Measurements from ENCODE around the gene GXYLT2.

DNA sequence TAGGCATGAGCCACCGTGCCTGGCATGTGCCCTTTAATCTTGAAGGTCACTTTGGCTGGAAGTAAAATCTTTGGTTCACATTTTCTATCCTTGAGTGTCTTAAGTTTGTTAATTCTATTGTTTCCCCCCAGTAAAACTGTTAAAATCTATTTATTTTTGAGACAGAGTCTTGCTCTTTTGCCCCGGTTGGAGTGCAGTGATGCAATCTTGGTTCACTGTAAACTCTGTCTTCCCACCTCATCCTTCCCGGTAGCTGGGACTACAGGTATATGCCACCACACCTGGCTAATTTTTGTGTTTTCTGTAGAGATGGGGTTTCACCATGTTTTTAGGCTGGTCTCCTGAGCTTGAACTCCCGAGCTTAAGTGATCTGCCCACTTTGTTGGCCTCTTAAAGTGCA is 116.5 kb downstream of the GXYLT2 start:
- TF ChIP-seq POLR2A (IDR thresholded peaks at IDR 0.05) (no peak), CTCF (IDR thresholded peaks at IDR 0.05) (no peak), POLR2AphosphoS5 (IDR thresholded peaks at IDR 0.05) (no peak)
